Mammary epithelial cell (primary cell): Measurements from ENCODE around the gene BLOC1S5.

Experiments
- CTCF ChIP-seq, 2 donors: IDR thresholded peaks in 1 of 2; conservative IDR thresholded peaks in 1 of 2; 2 replicates each; pipeline ENCODE4 v1.5.1; 2011 to 2012; ENCODE audit warnings: inconsistent platforms in 2 of 2, low read length in 2 of 2, mild to moderate bottlenecking in 2 of 2, control low read depth in 1 of 2, low read depth in 1 of 2; ENCODE audit not compliant: insufficient read depth in 1 of 2; ENCODE audit errors: extremely low read depth in 1 of 2
- EZH2 ChIP-seq: IDR thresholded peaks from 2 replicates; pipeline ENCODE4 v1.6.1; 2012; ENCODE audit warnings: low read length, inconsistent platforms, borderline replicate concordance

- TF ChIP-seq CTCF (conservative IDR thresholded peaks at IDR 0.05 in 1 of 2, IDR thresholded peaks at IDR 0.05 in 1 of 2; ENCODE audit: extremely low read depth in 1 of 2, insufficient read depth in 1 of 2, low read depth in 1 of 2, low read length in 2 of 2) = no peak
- TF ChIP-seq EZH2 = no peak
Measured at GRCh38 chr6:7986219-7986618, 78.0 kb downstream of the BLOC1S5 start.
